ENCODE data around the gene C12orf75.
A peak's percentile ranks its signal among the peaks of the same experiment; 100 is the strongest.

Gene C12orf75

GRCh38 chr12:105420046-105420445 is 89.6 kb downstream of the C12orf75 start:
- no peak for DNase-seq

GRCh38 chr12:105420659-105421240 is 90.3 kb downstream of the C12orf75 start:
- DNase-seq, result peak; percentile 22 to 57

Data from stimulated activated CD4-positive, alpha-beta T cell treated with anti-CD3 and anti-CD28 coated beads, Interleukin-4, amount 100 ng/mL, for 4 hours (primary cell).